NT2/D1 (cell line): ENCODE data around the gene RASGRF2.

Experiments
- YY1 ChIP-seq: IDR thresholded peaks from 2 replicates; pipeline ENCODE4 v1.6.1; 2011; ENCODE audit not compliant: insufficient read length, insufficient read depth
- ZNF274 ChIP-seq: IDR thresholded peaks from 2 replicates; pipeline ENCODE4 v1.6.1; 2011; ENCODE audit warnings: mild to moderate bottlenecking, low read depth, low read length

DNA sequence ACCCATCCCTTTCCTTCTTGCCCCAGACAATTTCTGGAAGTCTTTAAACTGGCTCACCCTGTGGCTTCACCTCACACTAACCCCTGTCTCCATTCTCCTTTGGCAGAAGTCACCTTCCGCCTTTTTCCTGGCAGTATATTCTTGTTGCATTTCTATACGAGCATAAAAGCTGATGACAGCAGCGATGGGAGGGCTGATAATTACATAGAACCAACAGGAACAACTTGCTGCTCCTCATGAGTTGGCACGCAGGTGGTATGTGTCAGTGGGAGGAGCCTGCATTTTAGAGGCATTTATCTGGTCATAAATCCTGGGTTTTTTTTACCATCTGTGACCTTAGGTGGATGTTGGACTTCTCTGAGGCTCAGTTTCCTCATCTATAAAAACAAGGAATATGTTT lies 211.6 kb downstream of the RASGRF2 start:
- TF ChIP-seq ZNF274 (no peak), YY1 (no peak)
